22Rv1 (cell line): ENCODE measurements around the gene LHFPL6.

Experiments
- ZFX ChIP-seq: fragments of 450-650 bp; IDR thresholded peaks from 2 replicates; pipeline ENCODE4 v1.6.1; 2017; ENCODE audit warnings: antibody characterized with exemption, borderline replicate concordance
- TF ChIP-seq, protein P1 (sequence below): fragments of 450-650 bp; IDR thresholded peaks from 2 replicates; pipeline ENCODE4 v1.5.1; 2017; ENCODE audit warnings: mild to moderate bottlenecking

DNA sequence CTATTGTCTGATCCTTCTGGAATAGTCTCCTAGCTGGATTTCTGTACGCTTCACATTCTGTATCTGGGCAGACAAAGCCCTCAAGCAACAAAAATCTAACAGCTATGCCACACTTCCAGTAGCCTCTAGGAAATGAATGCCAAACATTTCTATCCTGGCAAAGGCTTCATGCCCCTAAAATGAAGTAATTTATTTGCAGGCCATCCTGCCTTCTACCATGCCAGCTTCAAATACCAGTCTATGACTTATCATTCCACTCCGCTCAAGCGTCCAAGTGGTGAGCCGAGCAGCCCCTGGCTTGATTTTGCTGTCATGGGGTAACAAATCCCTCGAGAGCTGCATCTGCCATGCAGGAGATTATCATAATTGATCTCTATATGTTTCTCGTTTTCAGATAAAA, 86.9 kb downstream of the LHFPL6 start:
- TF ChIP-seq, protein P1, sequence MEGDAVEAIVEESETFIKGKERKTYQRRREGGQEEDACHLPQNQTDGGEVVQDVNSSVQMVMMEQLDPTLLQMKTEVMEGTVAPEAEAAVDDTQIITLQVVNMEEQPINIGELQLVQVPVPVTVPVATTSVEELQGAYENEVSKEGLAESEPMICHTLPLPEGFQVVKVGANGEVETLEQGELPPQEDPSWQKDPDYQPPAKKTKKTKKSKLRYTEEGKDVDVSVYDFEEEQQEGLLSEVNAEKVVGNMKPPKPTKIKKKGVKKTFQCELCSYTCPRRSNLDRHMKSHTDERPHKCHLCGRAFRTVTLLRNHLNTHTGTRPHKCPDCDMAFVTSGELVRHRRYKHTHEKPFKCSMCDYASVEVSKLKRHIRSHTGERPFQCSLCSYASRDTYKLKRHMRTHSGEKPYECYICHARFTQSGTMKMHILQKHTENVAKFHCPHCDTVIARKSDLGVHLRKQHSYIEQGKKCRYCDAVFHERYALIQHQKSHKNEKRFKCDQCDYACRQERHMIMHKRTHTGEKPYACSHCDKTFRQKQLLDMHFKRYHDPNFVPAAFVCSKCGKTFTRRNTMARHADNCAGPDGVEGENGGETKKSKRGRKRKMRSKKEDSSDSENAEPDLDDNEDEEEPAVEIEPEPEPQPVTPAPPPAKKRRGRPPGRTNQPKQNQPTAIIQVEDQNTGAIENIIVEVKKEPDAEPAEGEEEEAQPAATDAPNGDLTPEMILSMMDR, result no peak
- TF ChIP-seq ZFX, result no peak
